ENCODE results near the gene POLA1.

Gene POLA1

DNA sequence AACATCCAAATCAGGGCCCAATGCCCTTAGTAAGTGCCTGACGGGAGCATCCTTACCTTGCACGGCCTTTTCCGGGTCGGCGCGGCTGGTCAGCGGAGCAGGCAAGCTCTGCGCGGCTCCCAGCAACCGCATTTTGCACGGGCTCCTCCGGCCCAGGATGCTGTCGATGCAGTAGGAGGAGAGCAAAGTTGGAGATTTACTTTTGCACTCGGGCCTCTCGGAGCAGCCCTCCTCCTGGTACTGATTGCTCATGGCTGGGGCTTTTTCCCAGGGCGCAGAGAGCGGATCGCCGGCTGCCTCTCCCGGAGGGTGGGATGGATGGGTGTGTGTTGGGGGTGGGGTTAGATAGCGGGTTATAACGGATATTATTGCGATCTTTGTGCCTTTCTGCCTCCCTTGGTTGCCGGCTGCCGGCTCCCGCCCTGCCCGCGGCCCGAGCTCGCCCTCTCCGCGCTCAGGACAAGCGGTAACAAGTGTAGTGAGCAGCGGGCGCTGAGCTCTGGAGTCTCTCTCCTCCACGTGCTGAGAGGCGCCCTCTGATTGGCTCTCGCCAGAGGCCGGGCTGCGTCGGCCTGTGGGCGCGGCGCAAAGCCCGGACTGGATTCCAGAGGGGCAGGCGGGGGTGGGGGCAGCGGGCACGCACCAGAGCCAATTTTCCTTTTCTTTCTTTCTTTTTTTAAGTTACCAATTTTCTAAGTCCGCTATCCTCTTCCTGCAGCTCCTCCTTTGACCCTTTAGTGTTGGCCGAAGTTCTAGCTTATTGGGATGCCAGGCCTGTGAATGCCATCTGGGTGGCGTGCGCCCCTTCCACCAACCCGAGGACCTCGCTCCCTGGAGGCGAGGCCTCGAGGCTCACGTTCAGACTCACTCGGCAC is 322.0 kb downstream of the POLA1 start, which contains the start of gene ARX:
TSS of gene ARX (minus strand) at position 480 of the 875 bp plus-strand sequence. CDS start at position 252, 228 bp downstream.
- TF ChIP-seq FOXM1 (IDR thresholded peaks at IDR 0.05; ENCODE audit: borderline replicate concordance, low read depth) = no peak
- TF ChIP-seq TAF1 (IDR thresholded peaks at IDR 0.05; ENCODE audit: low read depth) = no peak
- no peak for TF ChIP-seq RAD21 (IDR thresholded peaks at IDR 0.05; ENCODE audit: low read depth)
- no peak for TF ChIP-seq NFIC (IDR thresholded peaks at IDR 0.05)
- TF ChIP-seq, protein P1, sequence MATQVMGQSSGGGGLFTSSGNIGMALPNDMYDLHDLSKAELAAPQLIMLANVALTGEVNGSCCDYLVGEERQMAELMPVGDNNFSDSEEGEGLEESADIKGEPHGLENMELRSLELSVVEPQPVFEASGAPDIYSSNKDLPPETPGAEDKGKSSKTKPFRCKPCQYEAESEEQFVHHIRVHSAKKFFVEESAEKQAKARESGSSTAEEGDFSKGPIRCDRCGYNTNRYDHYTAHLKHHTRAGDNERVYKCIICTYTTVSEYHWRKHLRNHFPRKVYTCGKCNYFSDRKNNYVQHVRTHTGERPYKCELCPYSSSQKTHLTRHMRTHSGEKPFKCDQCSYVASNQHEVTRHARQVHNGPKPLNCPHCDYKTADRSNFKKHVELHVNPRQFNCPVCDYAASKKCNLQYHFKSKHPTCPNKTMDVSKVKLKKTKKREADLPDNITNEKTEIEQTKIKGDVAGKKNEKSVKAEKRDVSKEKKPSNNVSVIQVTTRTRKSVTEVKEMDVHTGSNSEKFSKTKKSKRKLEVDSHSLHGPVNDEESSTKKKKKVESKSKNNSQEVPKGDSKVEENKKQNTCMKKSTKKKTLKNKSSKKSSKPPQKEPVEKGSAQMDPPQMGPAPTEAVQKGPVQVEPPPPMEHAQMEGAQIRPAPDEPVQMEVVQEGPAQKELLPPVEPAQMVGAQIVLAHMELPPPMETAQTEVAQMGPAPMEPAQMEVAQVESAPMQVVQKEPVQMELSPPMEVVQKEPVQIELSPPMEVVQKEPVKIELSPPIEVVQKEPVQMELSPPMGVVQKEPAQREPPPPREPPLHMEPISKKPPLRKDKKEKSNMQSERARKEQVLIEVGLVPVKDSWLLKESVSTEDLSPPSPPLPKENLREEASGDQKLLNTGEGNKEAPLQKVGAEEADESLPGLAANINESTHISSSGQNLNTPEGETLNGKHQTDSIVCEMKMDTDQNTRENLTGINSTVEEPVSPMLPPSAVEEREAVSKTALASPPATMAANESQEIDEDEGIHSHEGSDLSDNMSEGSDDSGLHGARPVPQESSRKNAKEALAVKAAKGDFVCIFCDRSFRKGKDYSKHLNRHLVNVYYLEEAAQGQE (IDR thresholded peaks at IDR 0.05; ENCODE audit: low read depth) = no peak
- TF ChIP-seq, protein P2, sequence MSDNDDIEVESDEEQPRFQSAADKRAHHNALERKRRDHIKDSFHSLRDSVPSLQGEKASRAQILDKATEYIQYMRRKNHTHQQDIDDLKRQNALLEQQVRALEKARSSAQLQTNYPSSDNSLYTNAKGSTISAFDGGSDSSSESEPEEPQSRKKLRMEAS (IDR thresholded peaks at IDR 0.05) = peak; percentile 48; the same call in 1 of the 2 replicates
- no peak for TF ChIP-seq TCF12 (IDR thresholded peaks at IDR 0.05; ENCODE audit: low read depth)
- TF ChIP-seq, protein P3, sequence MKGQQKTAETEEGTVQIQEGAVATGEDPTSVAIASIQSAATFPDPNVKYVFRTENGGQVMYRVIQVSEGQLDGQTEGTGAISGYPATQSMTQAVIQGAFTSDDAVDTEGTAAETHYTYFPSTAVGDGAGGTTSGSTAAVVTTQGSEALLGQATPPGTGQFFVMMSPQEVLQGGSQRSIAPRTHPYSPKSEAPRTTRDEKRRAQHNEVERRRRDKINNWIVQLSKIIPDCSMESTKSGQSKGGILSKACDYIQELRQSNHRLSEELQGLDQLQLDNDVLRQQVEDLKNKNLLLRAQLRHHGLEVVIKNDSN (IDR thresholded peaks at IDR 0.05) = peak; percentile 37; the same call in 1 of the 2 replicates
- TF ChIP-seq EGR1 (IDR thresholded peaks at IDR 0.05) = no peak
- no peak for TF ChIP-seq ZBTB7A (IDR thresholded peaks at IDR 0.05; ENCODE audit: low read depth)
- no peak for TF ChIP-seq CREB1 (IDR thresholded peaks at IDR 0.05; ENCODE audit: low read depth)
- no peak for TF ChIP-seq EP300 (IDR thresholded peaks at IDR 0.05; ENCODE audit: borderline replicate concordance)
- TF ChIP-seq CEBPB (IDR thresholded peaks at IDR 0.05) = no peak

DNA sequence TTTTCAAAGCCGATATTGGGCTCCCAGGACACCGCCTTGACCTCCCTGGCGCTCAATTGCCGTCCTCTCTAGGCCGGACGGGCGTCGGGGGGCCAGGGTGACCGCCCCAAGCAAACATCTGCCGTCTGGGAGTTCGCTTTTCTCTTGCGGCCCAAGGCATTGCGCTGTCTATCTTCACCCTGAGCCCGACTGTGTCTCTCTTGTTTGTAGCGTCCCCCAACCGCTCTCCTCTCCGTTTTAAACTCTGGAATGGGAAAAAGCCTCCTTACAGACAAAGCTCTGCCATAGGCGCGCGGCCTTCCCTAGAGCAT is 322.6 kb downstream of the POLA1 start:
- TF ChIP-seq EP300 (IDR thresholded peaks at IDR 0.05; ENCODE audit: borderline replicate concordance) (no peak), NFIC (IDR thresholded peaks at IDR 0.05) (no peak), CEBPB (IDR thresholded peaks at IDR 0.05) (no peak), ZBTB7A (IDR thresholded peaks at IDR 0.05; ENCODE audit: low read depth) (no peak), TCF12 (IDR thresholded peaks at IDR 0.05; ENCODE audit: low read depth) (no peak), TEAD4 (IDR thresholded peaks at IDR 0.05) (no peak), YY1 (IDR thresholded peaks at IDR 0.05; ENCODE audit: low read depth) (no peak), RAD21 (IDR thresholded peaks at IDR 0.05; ENCODE audit: low read depth) (no peak), TAF1 (IDR thresholded peaks at IDR 0.05; ENCODE audit: low read depth) (no peak)
- TF ChIP-seq, protein P2 (IDR thresholded peaks at IDR 0.05) = no peak
- TF ChIP-seq, protein P3 (IDR thresholded peaks at IDR 0.05) = no peak
- TF ChIP-seq, protein P1 (IDR thresholded peaks at IDR 0.05; ENCODE audit: low read depth) = no peak

DNA sequence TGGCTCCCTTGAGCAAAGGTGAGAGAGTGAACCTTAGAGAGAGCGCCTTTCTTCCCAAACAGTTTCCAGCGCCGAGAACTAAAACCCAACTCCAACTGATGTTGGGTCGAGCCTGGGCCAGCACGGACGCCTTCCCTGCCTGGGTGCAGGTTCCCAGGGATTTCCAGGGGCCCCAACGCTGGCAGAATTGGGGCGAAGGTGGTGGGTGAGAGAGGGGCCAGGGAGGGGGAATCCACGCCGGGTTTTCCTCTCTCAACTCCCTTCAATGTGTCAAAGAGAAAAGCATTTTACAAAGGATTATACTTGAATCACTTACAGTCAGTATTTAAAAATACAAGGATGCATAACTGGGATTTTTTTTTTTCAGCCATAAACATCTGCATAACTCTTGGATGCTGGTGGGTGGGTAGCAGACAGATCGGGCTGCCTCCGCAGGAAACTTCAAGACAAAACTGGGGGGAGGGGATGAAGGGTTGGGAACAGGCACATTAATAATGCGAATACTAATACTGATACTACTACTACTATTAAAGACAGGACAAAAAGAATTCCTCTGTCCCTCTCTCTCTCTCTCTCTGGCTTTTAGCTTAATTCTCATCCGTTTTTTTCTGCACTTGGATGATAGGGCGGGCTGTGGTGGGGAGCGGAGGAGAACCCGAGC is 323.4 kb downstream of the POLA1 start:
- TF ChIP-seq CREB1 (IDR thresholded peaks at IDR 0.05; ENCODE audit: low read depth) (no peak), TAF1 (IDR thresholded peaks at IDR 0.05; ENCODE audit: low read depth) (no peak), EGR1 (IDR thresholded peaks at IDR 0.05) (no peak), ZBTB7A (IDR thresholded peaks at IDR 0.05; ENCODE audit: low read depth) (no peak), FOXM1 (IDR thresholded peaks at IDR 0.05; ENCODE audit: borderline replicate concordance, low read depth) (no peak), CEBPB (IDR thresholded peaks at IDR 0.05) (no peak), RAD21 (IDR thresholded peaks at IDR 0.05; ENCODE audit: low read depth) (no peak), TCF12 (IDR thresholded peaks at IDR 0.05; ENCODE audit: low read depth) (no peak), EP300 (IDR thresholded peaks at IDR 0.05; ENCODE audit: borderline replicate concordance) (no peak), TEAD4 (IDR thresholded peaks at IDR 0.05) (no peak), YY1 (IDR thresholded peaks at IDR 0.05; ENCODE audit: low read depth) (no peak), NFIC (IDR thresholded peaks at IDR 0.05) (no peak)
- TF ChIP-seq, protein P2 (IDR thresholded peaks at IDR 0.05) = no peak
- TF ChIP-seq, protein P3 (IDR thresholded peaks at IDR 0.05) = no peak
- TF ChIP-seq, protein P1 (IDR thresholded peaks at IDR 0.05; ENCODE audit: low read depth) = no peak

All from Ishikawa (cell line).